KOPT-K1 (cell line): ENCODE results near the gene ABLIM3.

Experiments
- H3K27ac ChIP-seq: fragments of 200-600 bp; sonication (generic); 2 replicates; pipeline ENCODE4 v1.5.1; 2016; ENCODE audit warnings: antibody characterized with exemption, mild to moderate bottlenecking, low read depth, low read length; ENCODE audit not compliant: poor library complexity, severe bottlenecking
- H3K36me3 ChIP-seq: fragments of 200-600 bp; sonication (generic); 2 replicates; pipeline ENCODE4 v1.5.1; 2017; ENCODE audit warnings: antibody characterized with exemption, mild to moderate bottlenecking, low read length, moderate library complexity; ENCODE audit not compliant: insufficient read depth
- H3K9me3 ChIP-seq: fragments of 200-600 bp; sonication (generic); 2 replicates; pipeline ENCODE4 v1.5.1; 2017; ENCODE audit warnings: antibody characterized with exemption, low read length, mild to moderate bottlenecking; ENCODE audit not compliant: insufficient read depth, poor library complexity, severe bottlenecking

The ABLIM3 gene

GRCh38 chr5:149210225-149210624 lies 68.9 kb downstream of the ABLIM3 start:
- no peak overlapping the region for H3K27ac ChIP-seq
- H3K36me3 ChIP-seq, result no peaks in the 10 kb centered on the region
- H3K9me3 ChIP-seq, result no peaks in the 10 kb centered on the region

- Histone ChIP-seq H3K27ac (no peak overlapping the region), H3K9me3 (no peaks in the 10 kb centered on the region), H3K36me3 (no peaks in the 10 kb centered on the region)
These were observed 69.7 kb downstream of the ABLIM3 start for GRCh38 chr5:149210968-149211490.

GRCh38 chr5:149211566-149211965 lies 70.3 kb downstream of the ABLIM3 start:
- Histone ChIP-seq H3K27ac (no peak overlapping the region), H3K36me3 (no peaks in the 10 kb centered on the region), H3K9me3 (no peaks in the 10 kb centered on the region)

- no peaks in the 10 kb centered on the region for H3K9me3 ChIP-seq
- no peak overlapping the region for H3K27ac ChIP-seq
These were observed 71.1 kb downstream of the ABLIM3 start for GRCh38 chr5:149212198-149212951.

GRCh38 chr5:149213264-149213880 lies 72.1 kb downstream of the ABLIM3 start:
- Histone ChIP-seq H3K9me3 (no peaks in the 10 kb centered on the region), H3K27ac (no peak overlapping the region), H3K36me3 (no peaks in the 10 kb centered on the region)

More at GRCh38 chr5:149212198-149212951, 71.1 kb downstream of the ABLIM3 start:
- H3K36me3 ChIP-seq, result no peaks in the 10 kb centered on the region

GRCh38 chr5:149215478-149216090 lies 74.3 kb downstream of the ABLIM3 start:
- Histone ChIP-seq H3K9me3 (no peaks in the 10 kb centered on the region), H3K27ac (no peak overlapping the region), H3K36me3 (no peaks in the 10 kb centered on the region)

GRCh38 chr5:149216496-149216895 lies 75.2 kb downstream of the ABLIM3 start:
- Histone ChIP-seq H3K9me3 (no peaks in the 10 kb centered on the region), H3K27ac (no peak overlapping the region), H3K36me3 (no peaks in the 10 kb centered on the region)

GRCh38 chr5:149217096-149217802 lies 76.0 kb downstream of the ABLIM3 start:
- no peak overlapping the region for H3K27ac ChIP-seq
- no peaks in the 10 kb centered on the region for H3K36me3 ChIP-seq
- no peaks in the 10 kb centered on the region for H3K9me3 ChIP-seq

GRCh38 chr5:149217803-149218155 lies 76.5 kb downstream of the ABLIM3 start:
- Histone ChIP-seq H3K27ac (no peak overlapping the region), H3K9me3 (no peaks in the 10 kb centered on the region), H3K36me3 (no peaks in the 10 kb centered on the region)

GRCh38 chr5:149219584-149219983 lies 78.3 kb downstream of the ABLIM3 start:
- no peaks in the 10 kb centered on the region for H3K9me3 ChIP-seq
- no peak overlapping the region for H3K27ac ChIP-seq
- no peaks in the 10 kb centered on the region for H3K36me3 ChIP-seq

- Histone ChIP-seq H3K9me3 (no peaks in the 10 kb centered on the region), H3K27ac (no peak overlapping the region), H3K36me3 (no peaks in the 10 kb centered on the region)
These were observed 79.5 kb downstream of the ABLIM3 start for GRCh38 chr5:149220750-149221149.

GRCh38 chr5:149221326-149221725 lies 80.0 kb downstream of the ABLIM3 start:
- no peaks in the 10 kb centered on the region for H3K36me3 ChIP-seq
- no peak overlapping the region for H3K27ac ChIP-seq
- H3K9me3 ChIP-seq, result no peaks in the 10 kb centered on the region

- Histone ChIP-seq H3K36me3 (no peaks in the 10 kb centered on the region), H3K27ac (no peak overlapping the region), H3K9me3 (no peaks in the 10 kb centered on the region)
These were observed 80.5 kb downstream of the ABLIM3 start for GRCh38 chr5:149221731-149222342.

GRCh38 chr5:149223081-149223848 lies 82.0 kb downstream of the ABLIM3 start:
- Histone ChIP-seq H3K27ac (no peak overlapping the region), H3K36me3 (no peaks in the 10 kb centered on the region), H3K9me3 (no peaks in the 10 kb centered on the region)
